Astrocyte (in vitro differentiated cells and primary cell): ENCODE results near the gene RNF39. TPM values are rescaled to one million over a fixed set of nuclear protein-coding genes. Genes with fewer than 3 reads are reported as not detected.

Experiments
- DNase-seq: peaks from one replicate; pipeline ENCODE4 v3.0.0-alpha.2; 2010; ENCODE audit warnings: low read depth
- FAIRE-seq: peaks from 2 replicates; lab custom pipeline; 2011; peaks lifted over from hg19 to GRCh38; lab: Jason Lieb, UNC
- H2AFZ ChIP-seq: 2 replicates; pipeline ENCODE4 v1.6.0; 2012; ENCODE audit warnings: low read depth, low read length, inconsistent platforms
- H3K27ac ChIP-seq: 2 replicates; pipeline ENCODE4 v1.5.1; 2011; ENCODE audit warnings: low read depth, low read length, inconsistent platforms
- H3K27me3 ChIP-seq: 2 replicates; pipeline ENCODE4 v1.6.0; 2011; ENCODE audit warnings: low read length, inconsistent platforms; ENCODE audit not compliant: insufficient read depth
- H3K36me3 ChIP-seq: 2 replicates; pipeline ENCODE4 v1.5.1; 2011; ENCODE audit warnings: low read length, inconsistent platforms; ENCODE audit not compliant: insufficient read depth
- H3K4me1 ChIP-seq: 2 replicates; pipeline ENCODE4 v1.5.1; 2011; ENCODE audit warnings: low read length, inconsistent platforms; ENCODE audit not compliant: insufficient read depth
- H3K4me2 ChIP-seq: 2 replicates; pipeline ENCODE4 v1.6.0; 2012; ENCODE audit warnings: low read length, inconsistent platforms
- H3K4me3 ChIP-seq: 2 replicates; pipeline ENCODE4 v1.5.1; 2011; ENCODE audit warnings: low read depth, mild to moderate bottlenecking, low read length, inconsistent platforms; ENCODE audit not compliant: insufficient read depth
- H3K79me2 ChIP-seq: 2 replicates; pipeline ENCODE4 v1.6.0; 2012; ENCODE audit warnings: mild to moderate bottlenecking, low read length, inconsistent platforms; ENCODE audit not compliant: insufficient read depth
- H3K9ac ChIP-seq: 2 replicates; pipeline ENCODE4 v1.6.0; 2012; ENCODE audit warnings: mild to moderate bottlenecking, low read length, inconsistent platforms
- H3K9me3 ChIP-seq: 2 replicates; pipeline ENCODE4 v1.5.1; 2012; ENCODE audit warnings: low read depth, mild to moderate bottlenecking, low read length, inconsistent platforms; ENCODE audit not compliant: insufficient read depth
- H4K20me1 ChIP-seq: 2 replicates; pipeline ENCODE4 v1.6.0; 2012; ENCODE audit warnings: low read length, inconsistent platforms; ENCODE audit not compliant: insufficient read depth
- H3K27ac Mint-ChIP-seq: one replicate; pipeline ENCODE4 v1.8.0; 2021; ENCODE audit warnings: mild to moderate bottlenecking, mixed read lengths; ENCODE audit not compliant: unreplicated experiment
- H3K27me3 Mint-ChIP-seq: one replicate; pipeline ENCODE4 v1.8.0; 2021; ENCODE audit warnings: low read depth, mixed read lengths; ENCODE audit not compliant: unreplicated experiment
- H3K36me3 Mint-ChIP-seq: one replicate; pipeline ENCODE4 v1.8.0; 2021; ENCODE audit warnings: low read depth, mixed read lengths; ENCODE audit not compliant: unreplicated experiment
- H3K4me1 Mint-ChIP-seq: one replicate; pipeline ENCODE4 v1.8.0; 2021; ENCODE audit warnings: low read depth, mixed read lengths; ENCODE audit not compliant: unreplicated experiment
- H3K4me3 Mint-ChIP-seq: one replicate; pipeline ENCODE4 v1.8.0; 2021; ENCODE audit warnings: mild to moderate bottlenecking, moderate library complexity, mixed read lengths; ENCODE audit not compliant: unreplicated experiment
- H3K9me3 Mint-ChIP-seq: one replicate; pipeline ENCODE4 v1.8.0; 2021; ENCODE audit warnings: mild to moderate bottlenecking, mixed read lengths; ENCODE audit not compliant: unreplicated experiment
- EZH2 ChIP-seq: IDR thresholded peaks from 2 replicates; pipeline ENCODE4 v1.6.1; 2012; ENCODE audit warnings: mild to moderate bottlenecking, low read length, inconsistent platforms; ENCODE audit not compliant: insufficient read depth
- total RNA-seq: library from RNA; stranded (reverse); gene quantifications from 2 replicates; pipeline ENCODE4 v1.2.1, GENCODE V29; 2021
- TF ChIP-seq, protein P1 (sequence below): IDR thresholded peaks from 2 replicates; pipeline ENCODE4 v1.5.1; 2011; ENCODE audit warnings: low read depth, mild to moderate bottlenecking, inconsistent platforms, low read length, moderate library complexity; ENCODE audit not compliant: insufficient read depth

RNF39 gene
- total RNA-seq, 1 donor from 2014 or later, result not detected

DNA sequence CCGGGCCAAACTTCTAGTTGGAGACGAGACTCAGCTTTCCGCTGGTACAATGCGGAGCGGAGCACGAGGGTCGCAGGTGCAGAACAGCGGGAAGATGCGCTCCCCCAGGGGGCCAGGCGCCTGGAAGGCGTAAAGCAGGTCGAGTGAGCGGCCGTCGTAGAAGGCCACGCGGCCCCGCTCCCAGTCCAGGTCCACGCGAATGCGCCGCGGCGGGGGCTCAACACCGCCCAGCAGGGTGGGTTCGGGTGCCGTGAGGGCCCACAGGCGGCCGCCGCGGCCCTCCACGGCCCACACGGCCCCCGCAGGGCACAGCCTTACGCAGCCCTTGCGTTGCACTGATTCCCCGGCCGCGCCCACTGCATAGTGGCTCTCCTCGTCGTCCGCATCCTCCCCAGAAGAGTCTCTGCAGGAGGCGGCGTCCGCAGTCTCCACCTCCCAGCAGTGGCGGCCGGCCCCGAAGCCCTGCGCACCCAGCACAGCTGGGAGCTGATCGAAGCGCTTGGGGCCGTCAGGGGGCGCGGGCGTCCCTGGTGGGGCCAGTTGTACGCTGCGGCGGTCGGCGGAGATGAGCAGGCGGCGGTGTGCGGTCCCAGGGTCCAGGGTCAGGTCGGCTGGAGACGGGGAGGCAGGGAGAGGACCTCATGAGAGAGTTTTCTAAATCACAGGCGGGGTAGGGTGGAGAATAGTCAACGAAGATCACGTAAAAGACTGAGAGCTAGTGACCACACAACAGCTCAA, 4.3 kb downstream of the RNF39 start:
- no peak overlapping the region for H3K9ac ChIP-seq
- H3K27ac ChIP-seq, result no peak overlapping the region
- peak overlapping the region; percentile 52 for H3K4me2 ChIP-seq
- no peak overlapping the region for H3K27ac Mint-ChIP-seq
- DNase-seq, result peak; percentile 13
- TF ChIP-seq, protein P1, sequence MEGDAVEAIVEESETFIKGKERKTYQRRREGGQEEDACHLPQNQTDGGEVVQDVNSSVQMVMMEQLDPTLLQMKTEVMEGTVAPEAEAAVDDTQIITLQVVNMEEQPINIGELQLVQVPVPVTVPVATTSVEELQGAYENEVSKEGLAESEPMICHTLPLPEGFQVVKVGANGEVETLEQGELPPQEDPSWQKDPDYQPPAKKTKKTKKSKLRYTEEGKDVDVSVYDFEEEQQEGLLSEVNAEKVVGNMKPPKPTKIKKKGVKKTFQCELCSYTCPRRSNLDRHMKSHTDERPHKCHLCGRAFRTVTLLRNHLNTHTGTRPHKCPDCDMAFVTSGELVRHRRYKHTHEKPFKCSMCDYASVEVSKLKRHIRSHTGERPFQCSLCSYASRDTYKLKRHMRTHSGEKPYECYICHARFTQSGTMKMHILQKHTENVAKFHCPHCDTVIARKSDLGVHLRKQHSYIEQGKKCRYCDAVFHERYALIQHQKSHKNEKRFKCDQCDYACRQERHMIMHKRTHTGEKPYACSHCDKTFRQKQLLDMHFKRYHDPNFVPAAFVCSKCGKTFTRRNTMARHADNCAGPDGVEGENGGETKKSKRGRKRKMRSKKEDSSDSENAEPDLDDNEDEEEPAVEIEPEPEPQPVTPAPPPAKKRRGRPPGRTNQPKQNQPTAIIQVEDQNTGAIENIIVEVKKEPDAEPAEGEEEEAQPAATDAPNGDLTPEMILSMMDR, result no peak
- TF ChIP-seq EZH2, result peak; percentile 76
- no peaks in the 10 kb centered on the region for H3K9me3 ChIP-seq
- H3K27me3 ChIP-seq, result peaks cover 49% of the 10 kb centered on the region
- H4K20me1 ChIP-seq, result peaks cover 11% of the 10 kb centered on the region
- no peak overlapping the region for H2AFZ ChIP-seq
- H3K27me3 Mint-ChIP-seq, result peaks cover 60% of the 10 kb centered on the region
- H3K4me3 ChIP-seq, result no peak overlapping the region
- FAIRE-seq, result no peak
- H3K4me1 ChIP-seq, result peaks cover 16% of the 10 kb centered on the region
- H3K79me2 ChIP-seq, result peaks cover 15% of the 10 kb centered on the region
- H3K36me3 ChIP-seq, result no peaks in the 10 kb centered on the region
- H3K9me3 Mint-ChIP-seq, result peaks cover 9% of the 10 kb centered on the region
- H3K4me1 Mint-ChIP-seq, result peaks cover 20% of the 10 kb centered on the region
- peak overlapping the region; percentile 42 for H3K4me3 Mint-ChIP-seq
- peaks cover 28% of the 10 kb centered on the region for H3K36me3 Mint-ChIP-seq

DNA sequence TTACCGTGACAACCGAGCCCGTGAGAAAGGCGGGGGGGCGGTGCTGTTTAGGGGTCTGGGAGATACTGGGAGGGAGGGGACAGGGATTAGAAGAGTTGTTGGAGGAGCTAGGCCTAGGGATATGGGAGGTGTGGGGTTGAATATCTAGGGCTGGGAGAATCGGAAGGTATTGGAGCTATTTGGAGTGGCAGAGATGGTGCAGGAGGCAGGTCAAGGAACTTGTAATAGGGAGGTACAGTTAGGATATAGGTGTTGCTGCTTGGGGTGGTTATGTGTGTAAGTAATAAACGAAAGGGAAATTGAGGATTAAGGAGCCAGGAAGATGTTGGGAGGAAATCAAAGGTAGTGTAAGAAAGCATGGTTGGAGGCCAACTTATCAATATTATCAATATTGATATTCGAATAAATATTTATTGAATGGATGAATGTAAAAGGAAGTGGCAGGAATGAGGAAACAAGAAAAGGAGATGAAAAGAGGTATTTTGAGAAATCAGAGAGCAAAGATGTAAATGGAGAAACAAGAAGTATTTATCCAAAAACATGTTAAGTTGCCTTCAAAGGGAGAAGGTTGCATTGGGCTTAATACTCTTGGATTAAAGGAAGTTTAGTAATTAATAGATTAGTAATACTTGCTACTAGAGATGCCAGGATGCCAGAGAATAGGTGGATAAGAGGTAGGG, 8.0 kb downstream of the RNF39 start:
- peak overlapping the region; percentile 93 for H2AFZ ChIP-seq
- TF ChIP-seq EZH2, result no peak
- TF ChIP-seq, protein P1, result no peak
- peaks cover 29% of the 10 kb centered on the region for H3K27me3 Mint-ChIP-seq
- H3K27ac ChIP-seq, result peak overlapping the region; percentile 86
- H3K4me1 Mint-ChIP-seq, result peaks cover 17% of the 10 kb centered on the region
- H3K4me1 ChIP-seq, result peaks cover 12% of the 10 kb centered on the region
- H3K79me2 ChIP-seq, result peaks cover 20% of the 10 kb centered on the region
- H3K9me3 ChIP-seq, result no peaks in the 10 kb centered on the region
- H3K27me3 ChIP-seq, result peaks cover 14% of the 10 kb centered on the region
- H3K27ac Mint-ChIP-seq, result peak overlapping the region; percentile 96
- H4K20me1 ChIP-seq, result peaks cover 6% of the 10 kb centered on the region
- peak overlapping the region; percentile 97 for H3K4me2 ChIP-seq
- H3K36me3 Mint-ChIP-seq, result peaks cover 15% of the 10 kb centered on the region
- FAIRE-seq (no peak), DNase-seq (no peak)
- H3K36me3 ChIP-seq, result peaks cover 9% of the 10 kb centered on the region
- peak overlapping the region; percentile 96 for H3K4me3 Mint-ChIP-seq
- peaks cover 8% of the 10 kb centered on the region for H3K9me3 Mint-ChIP-seq
- peak overlapping the region; percentile 93 for H3K9ac ChIP-seq
- peak overlapping the region; percentile 87 for H3K4me3 ChIP-seq
